Neural cell (in vitro differentiated cells): ENCODE measurements around the gene DOK5. TPM values are rescaled to one million over a fixed set of nuclear protein-coding genes. Genes with fewer than 3 reads are reported as not detected.

ENCODE experiments used
- H2AFZ ChIP-seq: fragments of 200-600, 300-800 bp; sonication (generic), shearing (Covaris generic); 2 replicates; pipeline ENCODE4 v1.6.0; 2014; ENCODE audit warnings: low read depth, mild to moderate bottlenecking, antibody characterized with exemption, low read length, moderate library complexity
- H3F3A ChIP-seq: fragments of 200-600 bp; shearing (Covaris generic); 2 replicates; pipeline ENCODE4 v1.6.1; 2016; ENCODE audit warnings: mild to moderate bottlenecking, moderate library complexity, mixed read lengths, antibody characterized with exemption, low read length; ENCODE audit not compliant: insufficient read depth, poor library complexity, severe bottlenecking
- H3K27ac ChIP-seq: fragments of 200-600, 300-800 bp; sonication (generic), shearing (Covaris generic); 2 replicates; pipeline ENCODE4 v1.5.1; 2014; ENCODE audit warnings: mild to moderate bottlenecking, low read length, moderate library complexity
- H3K27me3 ChIP-seq: fragments of 300-800, 200-600 bp; sonication (generic), shearing (Covaris generic); 2 replicates; pipeline ENCODE4 v1.6.0; 2014; ENCODE audit warnings: mild to moderate bottlenecking, low read depth, low read length, moderate library complexity; ENCODE audit not compliant: insufficient read depth
- H3K36me3 ChIP-seq: fragments of 300-800, 200-600 bp; sonication (generic), shearing (Covaris generic); 2 replicates; pipeline ENCODE4 v1.5.1; 2014; ENCODE audit warnings: mild to moderate bottlenecking, antibody characterized with exemption, low read length, moderate library complexity; ENCODE audit not compliant: insufficient read depth
- H3K4me2 ChIP-seq: fragments of 300-800, 200-600 bp; sonication (generic), shearing (Covaris generic); 2 replicates; pipeline ENCODE4 v1.6.0; 2014; ENCODE audit warnings: mild to moderate bottlenecking, low read length
- H3K4me3 ChIP-seq: fragments of 300-800, 200-600 bp; sonication (generic), shearing (Covaris generic); 2 replicates; pipeline ENCODE4 v1.5.1; 2014; ENCODE audit warnings: mild to moderate bottlenecking, low read length, moderate library complexity
- H3K79me2 ChIP-seq: fragments of 200-600 bp; shearing (Covaris generic); replicated peaks from 2 replicates; pipeline ENCODE4 v1.6.0; 2014; ENCODE audit warnings: mild to moderate bottlenecking, low read length, moderate library complexity; ENCODE audit not compliant: insufficient read depth
- H3K9ac ChIP-seq: fragments of 300-800, 200-600 bp; sonication (generic), shearing (Covaris generic); 2 replicates; pipeline ENCODE4 v1.6.1; 2016; ENCODE audit warnings: mild to moderate bottlenecking, low read length, mixed read lengths
- H3K9me2 ChIP-seq: fragments of 200-600 bp; shearing (Covaris generic); 2 replicates; pipeline ENCODE4 v1.6.1; 2016; ENCODE audit warnings: mild to moderate bottlenecking, low read length, mixed read lengths; ENCODE audit not compliant: insufficient read depth
- H3K9me3 ChIP-seq: fragments of 200-600, 300-800 bp; sonication (generic), shearing (Covaris generic); 2 replicates; pipeline ENCODE4 v1.6.1; 2016; ENCODE audit warnings: mild to moderate bottlenecking, mixed run types, low read length, moderate library complexity, mixed read lengths
- H4K20me1 ChIP-seq: fragments of 200-600 bp; shearing (Covaris generic); 2 replicates; pipeline ENCODE4 v1.6.1; 2016; ENCODE audit warnings: mild to moderate bottlenecking, mixed run types; ENCODE audit not compliant: insufficient read depth
- EP300 ChIP-seq: fragments of 450-650 bp; conservative IDR thresholded peaks from 2 replicates; pipeline ENCODE4 v1.6.1; 2014; ENCODE audit warnings: antibody characterized with exemption, mild to moderate bottlenecking, moderate library complexity; ENCODE audit not compliant: poor library complexity, severe bottlenecking
- EZH2 ChIP-seq: fragments of 200-600, 300-800 bp; shearing (Covaris generic), sonication (generic); IDR thresholded peaks from 2 replicates; pipeline ENCODE4 v1.6.1; 2014; ENCODE audit warnings: antibody characterized with exemption, low read length, borderline replicate concordance, mild to moderate bottlenecking; ENCODE audit not compliant: insufficient read depth, poor library complexity, severe bottlenecking
- MXI1 ChIP-seq: fragments of 450-650 bp; conservative IDR thresholded peaks from 2 replicates; pipeline ENCODE4 v1.6.1; 2014; ENCODE audit warnings: antibody characterized with exemption, mild to moderate bottlenecking; ENCODE audit not compliant: poor library complexity, severe bottlenecking
- POLR2AphosphoS5 ChIP-seq: IDR thresholded peaks from 2 replicates; pipeline ENCODE4 v1.6.1; 2012
- RAD21 ChIP-seq: fragments of 450-650 bp; conservative IDR thresholded peaks from 2 replicates; pipeline ENCODE4 v1.6.1; 2014; ENCODE audit warnings: antibody characterized with exemption, mild to moderate bottlenecking, moderate library complexity
- SMC3 ChIP-seq: fragments of 450-650 bp; conservative IDR thresholded peaks from 2 replicates; pipeline ENCODE4 v1.6.1; 2014; ENCODE audit warnings: antibody characterized with exemption, mild to moderate bottlenecking, moderate library complexity; ENCODE audit not compliant: poor library complexity
- TAF1 ChIP-seq: IDR thresholded peaks from 2 replicates; pipeline ENCODE4 v1.6.1; 2012; ENCODE audit warnings: low read depth
- polyA plus RNA-seq: library from polyadenylated mRNA; depleted of rRNA; stranded (reverse); fragments of >200 nt; gene quantifications from 2 replicates; pipeline ENCODE4 v1.2.3, GENCODE V29; 2014
- TF ChIP-seq, protein P1 (sequence below): IDR thresholded peaks from 2 replicates; pipeline ENCODE4 v1.6.1; 2012; ENCODE audit warnings: borderline replicate concordance
- TF ChIP-seq, protein P2 (sequence below): fragments of 450-650 bp; IDR thresholded peaks from 2 replicates; pipeline ENCODE4 v1.5.1; 2014; ENCODE audit warnings: antibody characterized with exemption, mild to moderate bottlenecking, moderate library complexity; ENCODE audit not compliant: poor library complexity, severe bottlenecking

Gene DOK5
- polyA plus RNA-seq, 1 donor from 2014 or later = 4.6 TPM

DNA sequence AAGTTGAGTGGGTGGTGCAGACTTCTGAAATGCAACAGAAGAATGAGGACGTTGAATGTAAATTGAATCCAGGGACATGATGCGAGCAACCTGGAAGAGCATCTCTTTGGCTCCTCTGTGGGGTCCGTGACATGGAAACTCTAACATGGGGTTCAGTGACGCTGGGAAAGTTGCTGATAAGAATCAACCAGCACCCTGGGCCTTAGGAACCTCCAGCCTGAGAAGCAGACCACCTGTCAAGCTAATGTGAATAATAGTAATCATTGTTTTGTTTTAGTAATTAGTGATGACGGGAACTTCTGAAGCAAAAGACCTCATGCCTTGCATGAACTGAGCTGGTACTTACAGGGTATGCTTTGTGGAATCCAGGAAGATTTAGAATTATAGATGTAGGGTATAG, 25.2 kb upstream of the DOK5 start:
- no peaks in the 10 kb centered on the region for H3K79me2 ChIP-seq
- no peak overlapping the region for H2AFZ ChIP-seq

DNA sequence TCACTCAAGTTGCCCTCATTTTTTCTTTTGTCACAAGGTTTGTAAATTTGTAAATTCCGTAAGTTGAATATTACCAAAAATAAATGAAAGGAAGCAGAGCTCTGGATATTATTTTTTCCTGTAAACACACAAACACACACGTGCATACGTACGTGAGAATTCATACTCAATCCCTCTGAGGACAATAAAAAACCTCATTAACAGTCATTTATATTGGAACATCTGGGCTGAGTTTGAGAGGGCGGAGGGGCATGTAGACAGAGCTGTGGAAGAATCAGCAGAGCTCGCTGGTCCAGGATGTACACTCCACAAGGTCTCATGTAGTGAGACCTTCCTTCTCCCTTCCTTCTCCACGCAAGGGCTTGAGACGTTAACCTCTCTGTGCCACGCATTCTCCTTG, 24.2 kb upstream of the DOK5 start:
- H3K36me3 ChIP-seq = no peaks in the 10 kb centered on the region
- H3K9me2 ChIP-seq = no peaks in the 10 kb centered on the region
- no peak overlapping the region for H3K4me2 ChIP-seq
- no peak overlapping the region for H3K9ac ChIP-seq
- TF ChIP-seq RAD21 = no peak
- TF ChIP-seq EP300 = no peak
- no peak for TF ChIP-seq SMC3
- no peak for TF ChIP-seq POLR2AphosphoS5
- TF ChIP-seq EZH2 = no peak
- no peak for TF ChIP-seq MXI1
- TF ChIP-seq TAF1 = no peak
- TF ChIP-seq, protein P1, sequence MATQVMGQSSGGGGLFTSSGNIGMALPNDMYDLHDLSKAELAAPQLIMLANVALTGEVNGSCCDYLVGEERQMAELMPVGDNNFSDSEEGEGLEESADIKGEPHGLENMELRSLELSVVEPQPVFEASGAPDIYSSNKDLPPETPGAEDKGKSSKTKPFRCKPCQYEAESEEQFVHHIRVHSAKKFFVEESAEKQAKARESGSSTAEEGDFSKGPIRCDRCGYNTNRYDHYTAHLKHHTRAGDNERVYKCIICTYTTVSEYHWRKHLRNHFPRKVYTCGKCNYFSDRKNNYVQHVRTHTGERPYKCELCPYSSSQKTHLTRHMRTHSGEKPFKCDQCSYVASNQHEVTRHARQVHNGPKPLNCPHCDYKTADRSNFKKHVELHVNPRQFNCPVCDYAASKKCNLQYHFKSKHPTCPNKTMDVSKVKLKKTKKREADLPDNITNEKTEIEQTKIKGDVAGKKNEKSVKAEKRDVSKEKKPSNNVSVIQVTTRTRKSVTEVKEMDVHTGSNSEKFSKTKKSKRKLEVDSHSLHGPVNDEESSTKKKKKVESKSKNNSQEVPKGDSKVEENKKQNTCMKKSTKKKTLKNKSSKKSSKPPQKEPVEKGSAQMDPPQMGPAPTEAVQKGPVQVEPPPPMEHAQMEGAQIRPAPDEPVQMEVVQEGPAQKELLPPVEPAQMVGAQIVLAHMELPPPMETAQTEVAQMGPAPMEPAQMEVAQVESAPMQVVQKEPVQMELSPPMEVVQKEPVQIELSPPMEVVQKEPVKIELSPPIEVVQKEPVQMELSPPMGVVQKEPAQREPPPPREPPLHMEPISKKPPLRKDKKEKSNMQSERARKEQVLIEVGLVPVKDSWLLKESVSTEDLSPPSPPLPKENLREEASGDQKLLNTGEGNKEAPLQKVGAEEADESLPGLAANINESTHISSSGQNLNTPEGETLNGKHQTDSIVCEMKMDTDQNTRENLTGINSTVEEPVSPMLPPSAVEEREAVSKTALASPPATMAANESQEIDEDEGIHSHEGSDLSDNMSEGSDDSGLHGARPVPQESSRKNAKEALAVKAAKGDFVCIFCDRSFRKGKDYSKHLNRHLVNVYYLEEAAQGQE = no peak
- TF ChIP-seq, protein P2, sequence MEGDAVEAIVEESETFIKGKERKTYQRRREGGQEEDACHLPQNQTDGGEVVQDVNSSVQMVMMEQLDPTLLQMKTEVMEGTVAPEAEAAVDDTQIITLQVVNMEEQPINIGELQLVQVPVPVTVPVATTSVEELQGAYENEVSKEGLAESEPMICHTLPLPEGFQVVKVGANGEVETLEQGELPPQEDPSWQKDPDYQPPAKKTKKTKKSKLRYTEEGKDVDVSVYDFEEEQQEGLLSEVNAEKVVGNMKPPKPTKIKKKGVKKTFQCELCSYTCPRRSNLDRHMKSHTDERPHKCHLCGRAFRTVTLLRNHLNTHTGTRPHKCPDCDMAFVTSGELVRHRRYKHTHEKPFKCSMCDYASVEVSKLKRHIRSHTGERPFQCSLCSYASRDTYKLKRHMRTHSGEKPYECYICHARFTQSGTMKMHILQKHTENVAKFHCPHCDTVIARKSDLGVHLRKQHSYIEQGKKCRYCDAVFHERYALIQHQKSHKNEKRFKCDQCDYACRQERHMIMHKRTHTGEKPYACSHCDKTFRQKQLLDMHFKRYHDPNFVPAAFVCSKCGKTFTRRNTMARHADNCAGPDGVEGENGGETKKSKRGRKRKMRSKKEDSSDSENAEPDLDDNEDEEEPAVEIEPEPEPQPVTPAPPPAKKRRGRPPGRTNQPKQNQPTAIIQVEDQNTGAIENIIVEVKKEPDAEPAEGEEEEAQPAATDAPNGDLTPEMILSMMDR = no peak
- no peaks in the 10 kb centered on the region for H3K27me3 ChIP-seq
- no peaks in the 10 kb centered on the region for H4K20me1 ChIP-seq
- H3K27ac ChIP-seq = no peak overlapping the region
- no peaks in the 10 kb centered on the region for H3K9me3 ChIP-seq
- no peaks in the 10 kb centered on the region for H3K79me2 ChIP-seq
- H3F3A ChIP-seq = no peaks in the 10 kb centered on the region
- no peak overlapping the region for H3K4me3 ChIP-seq
- no peak overlapping the region for H2AFZ ChIP-seq

More for the DNA sequence above, 25.2 kb upstream of the DOK5 start:
- Histone ChIP-seq H3F3A (no peaks in the 10 kb centered on the region), H4K20me1 (no peaks in the 10 kb centered on the region), H3K27me3 (no peaks in the 10 kb centered on the region), H3K4me2 (no peak overlapping the region), H3K27ac (no peak overlapping the region), H3K9ac (no peak overlapping the region), H3K9me3 (no peaks in the 10 kb centered on the region), H3K36me3 (no peaks in the 10 kb centered on the region), H3K9me2 (no peaks in the 10 kb centered on the region), H3K4me3 (no peak overlapping the region)
- no peak for TF ChIP-seq SMC3
- TF ChIP-seq, protein P1 = no peak
- TF ChIP-seq MXI1 = no peak
- TF ChIP-seq EZH2 = no peak
- TF ChIP-seq TAF1 = no peak
- no peak for TF ChIP-seq RAD21
- no peak for TF ChIP-seq EP300
- TF ChIP-seq POLR2AphosphoS5 = no peak
- TF ChIP-seq, protein P2 = no peak
